GM19455 (cell line): ENCODE measurements around the gene SSH2.
"Not testable (repeated sequence)": the region's sequence is repeated elsewhere in the genome, so short reads cannot be mapped to it uniquely, and the experiment has no call there.

Source experiments
- ATAC-seq: cut with Tn5 transposase; IDR thresholded peaks from one replicate; pipeline ENCODE4 v1.9.1; 2021; ENCODE audit not compliant: unreplicated experiment

The SSH2 gene

DNA sequence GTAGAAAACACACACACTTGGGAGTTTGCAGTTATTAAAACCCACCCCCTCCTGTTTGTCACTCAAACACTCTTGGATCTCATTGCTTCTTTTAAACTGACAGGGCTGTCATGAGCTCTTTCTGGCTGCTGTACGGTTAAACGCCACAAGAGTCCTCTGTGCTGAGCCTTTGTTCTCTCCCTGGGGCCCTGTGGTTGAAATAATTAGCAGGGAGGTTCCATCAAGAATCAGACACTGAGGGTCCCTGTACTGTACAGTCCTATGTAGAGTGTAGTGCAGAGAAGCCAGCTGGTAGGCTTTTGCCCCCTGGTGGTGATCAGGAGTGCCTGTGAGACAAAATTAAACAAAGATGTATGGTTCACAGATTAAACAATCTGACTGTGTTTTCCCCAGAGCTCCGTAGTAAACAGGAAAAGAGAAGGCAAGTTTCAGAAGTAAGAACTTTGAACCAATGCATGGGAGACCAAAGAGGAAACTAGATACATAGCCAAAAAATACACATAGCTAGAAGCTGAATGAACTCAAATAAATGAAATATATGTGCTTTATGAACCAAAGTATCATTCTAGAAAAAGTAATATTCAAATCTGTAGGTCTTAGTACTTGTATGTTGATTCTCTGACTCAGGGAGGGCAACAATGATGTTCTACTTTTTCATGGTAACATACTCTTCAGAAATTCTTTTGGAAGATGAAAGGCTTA is 1.4 kb upstream of the SSH2 start:
- peak; percentile 57 for ATAC-seq

- no peak for ATAC-seq
These were observed 482 bp upstream of the SSH2 start for GRCh38 chr17:29930409-29931010.

DNA sequence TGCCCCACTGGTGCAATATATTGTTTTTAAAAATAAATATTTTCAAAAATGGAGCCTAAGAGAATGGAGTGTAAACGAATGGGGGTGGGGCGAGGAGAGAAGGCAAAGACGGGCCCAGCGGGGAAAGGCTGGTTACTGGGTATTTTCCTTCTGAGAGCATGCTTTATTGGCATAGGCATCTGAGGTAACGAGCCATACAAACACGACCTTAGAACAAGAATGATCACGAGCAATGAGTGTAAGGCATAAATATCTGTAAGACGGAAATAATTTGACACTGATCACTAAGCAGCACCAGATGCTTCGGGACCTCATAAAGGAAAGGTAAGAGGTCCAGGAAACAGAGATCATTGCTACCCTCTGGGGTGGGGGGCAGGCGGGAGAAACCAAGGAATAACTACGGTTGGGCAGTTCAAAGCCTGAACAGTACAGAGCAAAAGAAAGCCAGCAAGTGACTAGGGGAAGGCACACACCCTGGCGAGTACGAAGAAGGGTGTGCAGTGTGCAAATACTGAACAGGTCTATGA is 959 bp downstream of the SSH2 start:
- ATAC-seq = no peak

DNA sequence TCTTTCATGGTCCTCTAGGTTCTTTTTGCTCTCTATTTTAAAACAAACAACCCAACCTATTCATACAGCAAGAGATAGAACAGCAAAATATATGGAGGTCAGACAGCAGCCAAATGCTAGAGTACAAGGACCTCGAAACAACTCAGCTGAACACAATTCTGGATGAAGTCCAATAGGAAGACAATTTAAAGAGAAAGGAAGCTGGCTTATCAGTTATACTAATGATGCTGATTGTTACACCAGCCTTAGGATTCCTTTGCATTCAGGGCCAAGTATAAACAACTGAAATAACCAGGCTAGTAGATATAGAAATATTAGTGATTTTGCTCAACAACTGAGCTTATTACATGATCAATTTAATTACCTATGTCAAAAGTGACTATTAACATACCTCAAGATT is 2.5 kb downstream of the SSH2 start:
- ATAC-seq = no peak

DNA sequence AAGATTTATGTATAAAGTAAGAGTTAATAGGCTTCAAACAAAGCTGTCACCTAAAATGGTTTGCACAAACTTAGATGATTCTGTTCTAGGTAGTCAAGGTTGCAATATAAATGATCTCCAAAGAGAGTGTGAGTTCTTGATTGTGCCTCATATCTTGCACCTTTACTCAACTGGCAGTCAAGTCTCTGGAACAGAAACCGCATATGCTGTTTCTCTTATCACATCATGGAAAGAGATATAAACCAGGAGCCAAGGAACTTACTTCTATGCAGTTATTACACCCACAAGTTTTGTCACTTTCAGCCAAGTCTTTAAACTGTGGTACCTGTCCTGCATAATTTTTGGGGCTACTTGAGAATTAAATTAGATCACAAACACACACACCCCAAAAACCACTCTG is 5.2 kb downstream of the SSH2 start:
- no peak for ATAC-seq

- ATAC-seq = no peak
These were observed 10.8 kb downstream of the SSH2 start for GRCh38 chr17:29918922-29919856.

DNA sequence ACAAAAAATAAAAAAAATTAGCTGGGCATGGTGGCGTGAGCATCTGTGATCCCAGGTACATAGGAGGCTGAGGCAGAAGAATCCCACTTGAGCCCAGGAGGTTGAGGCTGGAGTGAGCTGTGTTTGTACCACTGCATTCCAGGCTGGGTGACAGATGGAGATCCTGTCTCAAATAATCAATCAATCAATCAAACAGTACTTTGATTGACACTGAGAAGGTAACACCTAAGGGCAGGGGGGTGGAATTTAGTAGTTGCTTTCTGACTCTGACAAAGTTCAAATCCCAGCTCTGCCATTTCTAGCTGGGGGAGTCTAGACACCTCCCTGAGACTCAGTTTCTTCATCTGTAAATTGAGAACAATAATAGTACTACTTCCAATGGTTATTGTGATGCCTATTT is 12.0 kb downstream of the SSH2 start:
- no peak for ATAC-seq

GRCh38 chr17:29914819-29915537 is 15.1 kb downstream of the SSH2 start:
- ATAC-seq = no peak

- no peak for ATAC-seq
These were observed 18.3 kb downstream of the SSH2 start for GRCh38 chr17:29911641-29912177.

DNA sequence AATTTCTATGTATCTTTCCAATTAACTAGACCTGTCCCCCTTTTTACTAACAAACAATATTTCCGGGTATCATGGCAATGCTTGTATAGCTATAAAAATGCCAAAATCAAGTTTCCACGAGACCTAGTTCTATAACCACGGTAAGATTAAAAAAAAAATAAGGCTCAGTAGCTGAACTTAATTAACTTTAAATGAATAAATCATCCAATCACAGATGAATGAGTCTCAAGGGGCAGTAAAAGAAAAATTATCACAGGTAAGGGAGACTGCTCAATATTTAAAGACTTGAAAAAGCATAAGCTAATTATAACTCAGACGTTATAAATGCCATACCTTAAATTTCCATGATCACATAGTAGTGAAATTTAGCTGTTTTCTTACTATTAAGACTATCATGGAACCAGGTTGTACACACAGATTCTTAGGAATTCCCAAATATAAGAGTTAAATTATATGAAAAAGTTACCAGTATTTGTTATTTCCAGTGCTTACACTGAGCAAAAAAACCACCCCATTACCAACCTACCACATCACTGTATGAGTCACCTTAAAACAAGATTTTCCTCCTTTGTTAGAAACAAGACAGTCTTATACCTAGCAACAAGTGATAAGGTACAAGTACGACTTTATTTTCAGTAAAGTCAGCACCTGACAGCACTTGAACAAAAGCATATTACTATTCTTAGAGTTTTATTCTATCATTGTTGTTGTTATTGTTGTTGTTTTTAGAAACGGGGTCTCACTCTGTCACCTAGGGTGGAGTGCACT is 20.6 kb downstream of the SSH2 start:
- ATAC-seq = no peak

DNA sequence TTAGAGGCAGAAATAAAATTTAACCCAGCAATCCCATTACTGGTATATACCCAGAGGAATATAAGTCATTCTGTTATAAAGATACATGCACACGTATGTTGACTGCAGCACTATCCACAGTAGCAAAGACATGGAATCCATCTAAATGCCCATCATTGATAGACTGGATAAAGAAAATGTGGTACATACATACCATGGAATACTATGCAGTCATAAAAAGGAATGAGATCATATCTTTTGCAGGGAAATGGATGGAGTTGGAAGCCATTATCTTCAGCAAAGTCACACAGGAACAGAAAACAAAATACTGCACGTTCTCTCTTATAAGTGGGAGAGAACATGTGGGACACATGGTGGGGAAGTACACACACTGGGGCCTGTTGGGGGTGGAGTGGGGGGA is 23.1 kb downstream of the SSH2 start:
- no peak for ATAC-seq

GRCh38 chr17:29905879-29906167 is 24.2 kb downstream of the SSH2 start:
- ATAC-seq = no peak

DNA sequence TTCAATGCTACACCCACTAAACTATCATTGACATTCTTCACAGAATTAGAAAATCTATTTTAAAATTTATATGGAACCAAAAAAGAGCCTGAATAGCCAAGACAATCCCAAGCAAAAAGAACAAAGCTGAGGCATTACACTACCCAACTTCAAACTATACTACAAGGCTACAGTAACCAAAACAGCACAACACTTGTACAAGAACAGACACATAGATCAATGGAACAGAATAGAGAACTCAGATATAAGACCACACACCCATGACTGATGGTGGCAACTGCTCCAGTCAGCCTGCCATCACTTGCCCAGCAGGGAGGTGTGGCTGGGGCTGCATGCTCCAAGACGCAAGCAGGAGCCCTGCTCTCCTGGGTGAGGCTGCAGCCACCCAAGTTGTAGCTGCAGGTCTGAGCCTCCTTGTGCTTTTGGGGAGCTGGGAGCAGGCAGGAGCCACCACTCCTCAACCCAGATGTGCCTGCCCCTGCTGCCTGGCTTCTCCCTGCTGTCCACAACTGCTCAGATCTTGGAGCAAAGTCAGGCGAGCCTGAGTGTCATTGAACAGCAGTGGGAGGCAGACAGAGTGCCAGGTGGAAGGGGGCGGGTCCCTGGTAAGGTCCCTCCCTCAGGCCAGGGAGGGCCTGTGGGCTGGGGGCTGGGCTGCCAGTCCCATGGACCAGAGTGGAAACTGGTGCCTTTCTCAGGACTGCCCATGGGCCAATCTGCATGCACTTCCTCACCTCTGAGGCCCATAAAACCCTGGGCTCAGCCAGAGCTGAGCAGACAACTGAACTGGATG is 24.7 kb downstream of the SSH2 start:
- ATAC-seq = no peak

DNA sequence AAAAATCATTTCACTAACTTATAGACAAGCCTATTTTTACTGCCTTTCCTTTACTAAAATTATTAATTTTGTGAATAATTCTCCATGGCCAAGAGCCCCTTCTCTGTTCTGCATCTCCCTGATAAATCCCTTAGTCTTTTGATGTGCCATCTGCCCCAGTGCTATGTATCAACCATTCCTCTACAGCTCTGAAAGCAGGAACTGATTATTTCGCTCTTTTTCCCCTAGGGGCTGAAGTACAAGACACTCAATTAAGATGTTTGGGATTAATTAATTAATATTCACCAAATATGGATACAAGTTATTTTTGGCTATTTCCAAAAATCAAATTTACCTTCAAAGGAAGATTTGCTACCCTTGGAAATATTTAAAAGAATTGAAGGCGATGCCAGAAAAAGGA is 26.6 kb downstream of the SSH2 start:
- no peak for ATAC-seq

- ATAC-seq = not testable (repeated sequence)
These were observed 32.9 kb downstream of the SSH2 start for GRCh38 chr17:29897136-29897535.

- ATAC-seq = no peak
These were observed 37.8 kb downstream of the SSH2 start for GRCh38 chr17:29892201-29892600.

- no peak for ATAC-seq
These were observed 38.9 kb downstream of the SSH2 start for GRCh38 chr17:29891131-29891530.

DNA sequence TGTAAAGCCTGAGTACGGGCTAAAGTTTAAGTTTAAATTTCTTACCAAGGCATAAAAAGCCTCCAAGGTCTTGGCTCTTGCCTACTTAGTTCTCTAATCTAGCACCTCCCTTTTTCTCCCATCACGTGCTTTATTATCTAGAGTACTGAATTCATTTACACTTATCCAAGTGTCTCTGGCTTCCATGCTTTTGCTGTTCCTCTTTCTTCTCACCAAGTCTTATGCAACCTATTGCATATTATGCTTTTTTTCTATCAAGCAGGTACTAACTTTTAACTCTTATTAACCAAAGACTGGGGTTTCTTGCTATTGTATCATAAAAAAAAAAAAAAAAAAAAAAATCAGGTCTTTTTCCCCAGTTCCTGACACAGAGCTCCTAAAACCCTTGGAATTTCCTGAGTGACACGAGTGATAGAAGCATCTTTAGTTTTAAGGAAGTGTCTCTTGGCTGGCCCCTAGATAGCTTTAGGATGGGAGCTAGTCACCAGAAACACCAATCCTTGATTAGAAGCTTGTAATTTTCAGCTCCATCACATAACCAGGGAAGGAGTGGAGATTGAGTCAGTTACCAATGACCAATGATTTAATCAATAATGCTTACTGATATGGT is 44.9 kb downstream of the SSH2 start:
- ATAC-seq = no peak

DNA sequence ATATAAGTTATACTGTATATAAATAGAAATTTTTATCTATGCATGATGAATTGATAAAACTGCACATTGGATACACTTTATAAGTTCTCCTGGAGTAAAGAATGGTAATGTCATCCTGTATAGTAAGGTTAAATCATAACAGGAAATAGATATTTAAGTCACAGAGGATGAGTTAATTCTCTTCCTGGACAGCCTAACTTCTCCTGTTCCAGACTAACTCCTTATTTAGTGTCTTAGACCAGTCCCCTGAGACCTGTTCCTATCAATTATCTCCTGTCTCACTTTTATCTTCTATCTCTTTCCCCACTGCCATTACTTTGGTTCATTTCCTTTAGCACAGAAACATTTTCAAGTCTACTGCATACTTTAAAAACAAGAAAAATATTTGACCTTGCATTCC is 46.5 kb downstream of the SSH2 start:
- ATAC-seq = no peak
